ENCODE measurements around the gene RNASEL.
"Not testable (repeated sequence)": the region's sequence is repeated elsewhere in the genome, so short reads cannot be mapped to it uniquely, and the experiment has no call there.

Gene RNASEL

DNA sequence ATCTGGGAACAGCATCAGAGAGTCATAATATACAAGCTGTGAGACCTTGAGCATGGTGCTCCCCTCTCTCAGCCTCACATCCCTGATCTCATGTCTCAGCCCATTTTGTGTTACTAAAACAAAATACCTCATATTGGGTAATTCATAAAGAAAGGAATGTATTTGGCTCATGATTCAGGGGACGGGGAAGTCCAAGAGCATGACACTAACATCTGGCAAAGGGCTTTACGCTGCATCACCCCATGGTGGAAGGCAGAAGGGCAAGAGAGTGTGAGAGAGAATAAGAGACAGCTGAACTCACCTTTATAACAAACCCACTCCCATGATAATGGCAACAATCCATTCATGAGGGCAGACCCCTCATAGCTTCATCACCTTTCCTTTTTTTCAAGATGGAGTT, 36.5 kb downstream of the RNASEL start:
- TF ChIP-seq, protein P1, sequence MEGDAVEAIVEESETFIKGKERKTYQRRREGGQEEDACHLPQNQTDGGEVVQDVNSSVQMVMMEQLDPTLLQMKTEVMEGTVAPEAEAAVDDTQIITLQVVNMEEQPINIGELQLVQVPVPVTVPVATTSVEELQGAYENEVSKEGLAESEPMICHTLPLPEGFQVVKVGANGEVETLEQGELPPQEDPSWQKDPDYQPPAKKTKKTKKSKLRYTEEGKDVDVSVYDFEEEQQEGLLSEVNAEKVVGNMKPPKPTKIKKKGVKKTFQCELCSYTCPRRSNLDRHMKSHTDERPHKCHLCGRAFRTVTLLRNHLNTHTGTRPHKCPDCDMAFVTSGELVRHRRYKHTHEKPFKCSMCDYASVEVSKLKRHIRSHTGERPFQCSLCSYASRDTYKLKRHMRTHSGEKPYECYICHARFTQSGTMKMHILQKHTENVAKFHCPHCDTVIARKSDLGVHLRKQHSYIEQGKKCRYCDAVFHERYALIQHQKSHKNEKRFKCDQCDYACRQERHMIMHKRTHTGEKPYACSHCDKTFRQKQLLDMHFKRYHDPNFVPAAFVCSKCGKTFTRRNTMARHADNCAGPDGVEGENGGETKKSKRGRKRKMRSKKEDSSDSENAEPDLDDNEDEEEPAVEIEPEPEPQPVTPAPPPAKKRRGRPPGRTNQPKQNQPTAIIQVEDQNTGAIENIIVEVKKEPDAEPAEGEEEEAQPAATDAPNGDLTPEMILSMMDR (IDR thresholded peaks at IDR 0.05; ENCODE audit: low read depth, low read length): no peak
- no peak overlapping the region for H3K4me3 ChIP-seq (replicated peaks in 1 of 2; ENCODE audit: low read depth in 2 of 2, low read length in 2 of 2)
- DNase-seq (ENCODE audit: low read depth in 2 of 2): peak in 1 of 2 donors; percentile 38

DNA sequence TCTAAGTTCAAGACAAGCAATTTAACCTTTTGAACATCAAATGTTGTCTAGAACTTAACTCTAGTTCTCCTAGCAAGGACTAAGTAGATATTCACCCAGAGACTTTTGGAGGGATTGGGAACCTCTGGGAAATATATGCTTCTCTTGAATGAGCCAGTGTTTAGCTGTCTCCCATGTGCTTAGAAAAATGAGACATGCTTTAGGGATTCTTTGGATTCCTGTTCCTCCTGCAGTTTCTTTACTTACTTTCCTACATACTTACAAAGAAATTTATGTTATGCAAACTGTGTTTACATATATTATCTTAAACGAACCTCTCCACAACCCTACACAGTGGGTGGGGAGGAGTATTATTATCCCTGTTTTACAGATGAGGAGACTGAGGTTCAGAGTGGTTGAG, 39.2 kb downstream of the RNASEL start:
- no peak for DNase-seq (ENCODE audit: low read depth in 2 of 2)

DNA sequence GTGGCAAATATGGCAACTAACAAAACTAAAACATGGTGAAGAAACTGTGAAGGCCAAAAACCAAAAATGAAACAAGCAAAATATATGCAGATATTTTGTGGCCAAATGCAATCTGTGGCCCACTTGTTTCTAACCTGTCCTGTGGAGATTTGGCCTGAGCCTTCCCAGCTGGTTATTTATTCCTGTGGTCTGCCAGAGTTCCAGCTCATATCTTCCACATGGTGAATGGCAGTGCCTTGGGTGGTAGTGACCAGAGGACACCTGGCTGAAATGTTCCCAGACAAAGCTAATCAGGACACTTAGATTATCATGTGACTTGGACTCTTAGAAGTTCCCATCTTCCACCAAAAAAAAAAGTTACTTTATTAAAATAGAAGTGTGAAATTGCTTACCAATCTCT, 39.7 kb downstream of the RNASEL start:
- TF ChIP-seq, protein P1 (IDR thresholded peaks at IDR 0.05; ENCODE audit: low read depth, low read length): no peak
- no peak for DNase-seq (ENCODE audit: low read depth in 2 of 2)
- H3K4me3 ChIP-seq (replicated peaks in 1 of 2; ENCODE audit: low read depth in 2 of 2, low read length in 2 of 2): no peak overlapping the region

More for the DNA sequence above, 39.2 kb downstream of the RNASEL start:
- TF ChIP-seq, protein P1 (IDR thresholded peaks at IDR 0.05; ENCODE audit: low read depth, low read length): no peak
- no peak overlapping the region for H3K4me3 ChIP-seq (replicated peaks in 1 of 2; ENCODE audit: low read depth in 2 of 2, low read length in 2 of 2)

DNA sequence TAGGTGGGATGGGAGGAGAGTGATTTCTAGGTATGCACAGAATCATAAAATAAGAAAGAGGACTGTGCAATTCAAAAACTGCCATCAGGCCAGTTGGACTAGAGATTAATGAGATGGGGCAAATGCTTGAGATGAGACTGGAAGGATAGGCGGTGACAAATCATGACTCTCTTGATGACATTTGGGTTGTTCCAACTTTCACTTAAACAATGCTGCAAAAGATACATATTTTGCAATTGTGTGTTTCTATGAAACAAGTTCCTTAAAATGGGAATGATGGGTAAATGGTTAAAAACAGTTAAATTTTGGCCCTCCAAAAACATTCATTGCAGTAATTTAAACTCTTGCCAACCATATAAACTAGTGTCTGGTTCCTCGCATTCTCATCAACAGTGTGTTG, 55.2 kb downstream of the RNASEL start:
- no peak overlapping the region for H3K4me3 ChIP-seq (replicated peaks in 1 of 2; ENCODE audit: low read depth in 2 of 2, low read length in 2 of 2)
- TF ChIP-seq, protein P1 (IDR thresholded peaks at IDR 0.05; ENCODE audit: low read depth, low read length): no peak
- DNase-seq (ENCODE audit: low read depth in 2 of 2): no peak

DNA sequence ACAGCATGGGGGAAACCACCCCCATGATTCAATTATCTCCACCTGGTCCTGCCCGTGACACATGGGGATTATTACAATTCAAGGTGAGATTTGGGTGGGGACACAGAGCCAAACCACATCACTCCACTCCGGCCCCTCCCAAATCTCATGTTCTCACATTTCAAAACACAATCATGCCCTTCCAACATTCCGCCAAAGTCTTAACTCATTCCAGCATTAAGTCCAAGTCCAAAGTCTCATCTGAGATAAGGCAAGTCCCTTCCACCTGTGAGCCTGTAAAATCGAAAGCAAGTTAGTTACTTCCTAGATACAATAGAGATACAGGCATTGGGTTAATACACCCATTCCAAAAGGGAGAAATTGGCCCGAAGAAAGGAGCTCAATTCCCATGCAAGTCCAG, 60.9 kb downstream of the RNASEL start:
- not testable (repeated sequence) for DNase-seq (ENCODE audit: low read depth in 2 of 2); H3K4me3 ChIP-seq (replicated peaks in 1 of 2; ENCODE audit: low read depth in 2 of 2, low read length in 2 of 2)

DNA sequence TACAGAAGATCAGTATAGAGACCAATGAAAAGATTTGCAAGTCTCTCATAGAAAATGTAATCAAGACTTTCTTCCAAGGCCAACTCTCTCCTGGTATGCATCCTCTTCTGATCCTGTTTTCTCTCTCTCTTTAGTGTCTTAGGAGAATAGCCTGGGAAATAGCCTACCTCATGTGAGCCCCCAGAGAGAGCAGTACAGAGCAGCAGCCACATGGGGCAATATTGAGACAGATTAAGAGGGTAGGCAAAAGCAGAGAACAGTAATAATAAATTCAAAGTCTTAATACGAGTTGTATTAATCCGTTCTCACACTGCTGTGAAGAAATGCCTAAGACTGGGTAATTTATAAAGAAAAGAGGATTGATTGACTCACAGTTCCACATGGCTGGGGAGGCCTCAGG, 61.4 kb downstream of the RNASEL start:
- DNase-seq (ENCODE audit: low read depth in 2 of 2): peak in 1 of 2 donors; percentile 4
- TF ChIP-seq, protein P1 (IDR thresholded peaks at IDR 0.05; ENCODE audit: low read depth, low read length): peak; percentile 14
- H3K4me3 ChIP-seq (replicated peaks in 1 of 2; ENCODE audit: low read depth in 2 of 2, low read length in 2 of 2): no peak overlapping the region

DNA sequence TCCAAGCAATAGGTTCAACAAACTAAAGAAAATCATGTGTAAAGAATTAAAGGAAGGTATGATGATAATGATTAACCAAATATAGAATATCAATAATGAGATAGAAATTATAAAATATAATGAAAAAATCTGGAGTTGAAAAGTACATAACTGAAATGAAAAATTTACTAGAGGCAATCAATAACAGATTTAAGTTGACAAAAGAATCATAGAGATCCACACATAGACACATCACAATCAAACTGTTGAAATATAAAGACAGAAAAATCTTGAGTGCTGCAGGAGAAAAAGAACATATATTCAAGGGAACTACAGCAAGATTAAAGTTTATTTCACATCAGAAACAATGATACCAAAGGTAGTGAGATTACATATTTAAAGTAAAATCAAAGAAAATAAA, 63.7 kb downstream of the RNASEL start:
- H3K4me3 ChIP-seq (replicated peaks in 1 of 2; ENCODE audit: low read depth in 2 of 2, low read length in 2 of 2): no peak overlapping the region
- TF ChIP-seq, protein P1 (IDR thresholded peaks at IDR 0.05; ENCODE audit: low read depth, low read length): no peak
- DNase-seq (ENCODE audit: low read depth in 2 of 2): no peak
